Gastroesophageal sphincter (tissue), 4 donors: ENCODE results near the gene TMEM38A. TPM values are rescaled to one million over a fixed set of nuclear protein-coding genes. Genes with fewer than 3 reads are reported as not detected.

Experiments
- ATAC-seq: fragments of 150-250 bp; one replicate; pipeline ENCODE4 v1.9.1; 2016; ENCODE audit warnings: mild to moderate bottlenecking, moderate library complexity
- H3K27ac ChIP-seq, 4 donors: fragments of 200-600 bp; sonication (generic) in 3 of 4; 1 replicate in 3 of 4; 2 replicates in 1 of 4; pipeline ENCODE4 v1.5.1; 2016 to 2019
- H3K27me3 ChIP-seq: fragments of 200-600 bp; sonication (generic); one replicate; pipeline ENCODE4 v1.5.1; 2019
- H3K36me3 ChIP-seq, 2 donors: fragments of 200-600 bp; sonication (generic); one replicate each; pipeline ENCODE4 v1.5.1; 2019; ENCODE audit warnings: control low read depth in 1 of 2
- H3K4me1 ChIP-seq, 3 donors: fragments of 200-600 bp; sonication (generic); 1 replicate in 2 of 3; 2 replicates in 1 of 3; pipeline ENCODE4 v1.5.1; 2016 to 2019; ENCODE audit warnings: control low read depth in 2 of 3
- H3K4me3 ChIP-seq, 2 donors: fragments of 200-600 bp; sonication (generic); one replicate each; pipeline ENCODE4 v1.5.1; 2019; ENCODE audit warnings: mild to moderate bottlenecking in 1 of 2, moderate library complexity in 1 of 2
- H3K9me3 ChIP-seq, 3 donors: fragments of 200-600 bp; sonication (generic); one replicate each; pipeline ENCODE4 v1.5.1; 2017 to 2019; ENCODE audit warnings: control low read depth in 2 of 3
- CTCF ChIP-seq, 4 experiments: fragments of 200-600 bp in 2 of 4; fragments of 450-650 bp in 2 of 4; sonication (generic) in 1 of 4; IDR thresholded peaks; one replicate each; pipeline ENCODE4 v1.5.1; 2017 to 2019; ENCODE audit warnings: antibody characterized with exemption in 4 of 4, mild to moderate bottlenecking in 2 of 4, moderate library complexity in 2 of 4
- EP300 ChIP-seq: sonication (generic); formaldehyde crosslinking; IDR thresholded peaks from one replicate; pipeline ENCODE4 v1.6.1; 2017; ENCODE audit warnings: antibody characterized with exemption, mild to moderate bottlenecking
- POLR2A ChIP-seq, 2 donors: fragments of 450-650 bp; IDR thresholded peaks; one replicate each; pipeline ENCODE4 v1.6.1; 2017; ENCODE audit warnings: antibody characterized with exemption in 2 of 2, mild to moderate bottlenecking in 2 of 2, moderate library complexity in 1 of 2
- POLR2AphosphoS5 ChIP-seq: sonication (generic); formaldehyde crosslinking; IDR thresholded peaks from one replicate; pipeline ENCODE4 v1.6.1; 2017; ENCODE audit warnings: antibody characterized with exemption
- WGBS, 2 donors: methylation state at CpG; one replicate each; pipeline ENCODE4 v1.1.5; 2018; ENCODE audit warnings: low coverage in 1 of 2; 5-methylcytosine and 5-hydroxymethylcytosine counted together
- total RNA-seq, 4 donors: library from RNA; depleted of rRNA; stranded (reverse); fragments of >200 nt; gene quantifications; one replicate each; pipeline ENCODE4 v1.1.0, GENCODE V29; 2016

Gene TMEM38A
- total RNA-seq, 4 donors from 2014 or later, result 7.1 to 18.8 (median 8.8) TPM

- no peak overlapping the region for H3K4me3 ChIP-seq
- peaks cover 0 to 90% of the 10 kb centered on the region in 2 donors for H3K36me3 ChIP-seq
- no peaks in the 10 kb centered on the region for H3K27me3 ChIP-seq
- 76 to 86% methylated on average over 2 to 3 of the region's 3 CpGs for WGBS, 2 donors
- ATAC-seq, result no peak
- peak overlapping the region in 1 of 4 donors; percentile 65 for H3K27ac ChIP-seq
- no peaks in the 10 kb centered on the region for H3K9me3 ChIP-seq
- no peak for TF ChIP-seq EP300
- TF ChIP-seq POLR2AphosphoS5, result no peak
- TF ChIP-seq CTCF (IDR thresholded peaks at IDR 0.05), result no peak
- TF ChIP-seq POLR2A (IDR thresholded peaks at IDR 0.05), result no peak
- peaks cover 0 to 81% (median 10%) of the 10 kb centered on the region in 3 donors for H3K4me1 ChIP-seq
Measured at GRCh38 chr19:16654627-16655026, 6.3 kb upstream of the TMEM38A start.

GRCh38 chr19:16655727-16656126 lies 5.2 kb upstream of the TMEM38A start:
- H3K36me3 ChIP-seq, result peaks cover 0 to 82% of the 10 kb centered on the region in 2 donors
- 40 to 71% methylated on average over 2 to 6 of the region's 11 CpGs for WGBS, 2 donors
- no peak for TF ChIP-seq EP300
- TF ChIP-seq CTCF (IDR thresholded peaks at IDR 0.05), result no peak
- TF ChIP-seq POLR2A (IDR thresholded peaks at IDR 0.05), result no peak
- TF ChIP-seq POLR2AphosphoS5, result no peak

GRCh38 chr19:16657384-16657783 lies 3.6 kb upstream of the TMEM38A start:
- Histone ChIP-seq H3K4me1 (peaks cover 0 to 76% (median 19%) of the 10 kb centered on the region in 3 donors), H3K36me3 (peaks cover 0 to 66% of the 10 kb centered on the region in 2 donors), H3K4me3 (no peak overlapping the region), H3K27ac (no peak overlapping the region), H3K27me3 (no peaks in the 10 kb centered on the region), H3K9me3 (no peaks in the 10 kb centered on the region)
- TF ChIP-seq POLR2A (IDR thresholded peaks at IDR 0.05) (no peak), POLR2AphosphoS5 (no peak), CTCF (IDR thresholded peaks at IDR 0.05) (no peak), EP300 (no peak)
- 77 to 89% methylated on average over 3 to 4 of the region's 5 CpGs for WGBS, 2 donors
- ATAC-seq, result no peak

More at GRCh38 chr19:16655727-16656126, 5.2 kb upstream of the TMEM38A start:
- Histone ChIP-seq H3K27ac (no peak overlapping the region), H3K9me3 (no peaks in the 10 kb centered on the region), H3K4me1 (peaks cover 0 to 78% (median 10%) of the 10 kb centered on the region in 3 donors), H3K4me3 (no peak overlapping the region), H3K27me3 (no peaks in the 10 kb centered on the region)
- no peak for ATAC-seq

- no peak for ATAC-seq
- Histone ChIP-seq H3K4me3 (peak overlapping the region; percentile 71 to 72), H3K36me3 (peaks cover 0 to 45% of the 10 kb centered on the region in 2 donors), H3K27ac (peak overlapping the region; percentile 67 to 98 (median 88)), H3K4me1 (peaks cover 0 to 64% (median 19%) of the 10 kb centered on the region in 3 donors), H3K27me3 (no peaks in the 10 kb centered on the region), H3K9me3 (no peaks in the 10 kb centered on the region)
- WGBS, 2 donors, result 0% methylated on average over 4 of the region's 14 CpGs; no CpG with 5 or more reads in 1 of the 2 donors
- no peak for TF ChIP-seq EP300
- no peak for TF ChIP-seq CTCF (IDR thresholded peaks at IDR 0.05)
Measured at GRCh38 chr19:16659464-16659831, 1.5 kb upstream of the TMEM38A start.

- TF ChIP-seq EP300, result no peak
- TF ChIP-seq CTCF (IDR thresholded peaks at IDR 0.05), result peak in 1 of 4 experiments; percentile 47
- peak; percentile 93 for TF ChIP-seq POLR2AphosphoS5
- TF ChIP-seq POLR2A (IDR thresholded peaks at IDR 0.05), result peak; percentile 78 to 85
Measured at GRCh38 chr19:16659832-16660708, 869 bp upstream of the TMEM38A start, which contains the start of gene SMIM7. Gene SMIM7 (minus strand): TSS chr19:16660144. CDS start chr19:16660110, 34 bp downstream.

More at GRCh38 chr19:16659832-16660708, 869 bp upstream of the TMEM38A start, which contains the start of gene SMIM7:
- Histone ChIP-seq H3K27ac (peak within 1 kb of the TSS; percentile 73 to 98 (median 88)), H3K36me3 (peaks cover 0 to 39% of the 10 kb centered on the region in 2 donors), H3K4me1 (peaks cover 0 to 64% (median 19%) of the 10 kb centered on the region in 3 donors), H3K27me3 (no peaks in the 10 kb centered on the region), H3K4me3 (peak within 1 kb of the TSS; percentile 71 to 72), H3K9me3 (no peaks in the 10 kb centered on the region)
- 0 to 1% methylated on average over 2 to 14 of the region's 60 CpGs for WGBS, 2 donors
- peak; percentile 99 for ATAC-seq
